Chondrocyte (in vitro differentiated cells): ENCODE measurements around the gene NEURL2. TPM values are rescaled to one million over a fixed set of nuclear protein-coding genes. Genes with fewer than 3 reads are reported as not detected.

Experiments used
- DNase-seq: peaks from one replicate; pipeline ENCODE4 v3.0.0; 2021; ENCODE audit warnings: mixed read lengths, low spot score
- H3K27ac Mint-ChIP-seq: one replicate; pipeline ENCODE4 v1.8.0; 2021; ENCODE audit warnings: mild to moderate bottlenecking, moderate library complexity, mixed read lengths; ENCODE audit not compliant: unreplicated experiment
- H3K27me3 Mint-ChIP-seq: 2 replicates; pipeline ENCODE4 v1.8.0; 2021; ENCODE audit warnings: low read depth, mixed read lengths
- H3K36me3 Mint-ChIP-seq: 2 replicates; pipeline ENCODE4 v1.8.0; 2021; ENCODE audit warnings: low read depth, mixed read lengths
- H3K4me1 Mint-ChIP-seq: 2 replicates; pipeline ENCODE4 v1.8.0; 2021; ENCODE audit warnings: low read depth, mild to moderate bottlenecking, mixed read lengths
- H3K4me3 Mint-ChIP-seq: one replicate; pipeline ENCODE4 v1.8.0; 2021; ENCODE audit warnings: mild to moderate bottlenecking, moderate library complexity, mixed read lengths; ENCODE audit not compliant: unreplicated experiment
- H3K9me3 Mint-ChIP-seq: 2 replicates; pipeline ENCODE4 v1.8.0; 2021; ENCODE audit warnings: low read depth, mixed read lengths
- total RNA-seq: library from RNA; stranded (reverse); gene quantifications from 3 replicates; pipeline ENCODE4 v1.2.1, GENCODE V29; 2021
- TF ChIP-seq, protein P1 (sequence below): fragments of 200-600 bp; sonication (generic); IDR thresholded peaks from 2 replicates; pipeline ENCODE4 v1.5.0; 2021; ENCODE audit warnings: antibody characterized with exemption, mild to moderate bottlenecking, moderate library complexity

The NEURL2 gene
- total RNA-seq, 1 donor from 2014 or later = 1.8 TPM

DNA sequence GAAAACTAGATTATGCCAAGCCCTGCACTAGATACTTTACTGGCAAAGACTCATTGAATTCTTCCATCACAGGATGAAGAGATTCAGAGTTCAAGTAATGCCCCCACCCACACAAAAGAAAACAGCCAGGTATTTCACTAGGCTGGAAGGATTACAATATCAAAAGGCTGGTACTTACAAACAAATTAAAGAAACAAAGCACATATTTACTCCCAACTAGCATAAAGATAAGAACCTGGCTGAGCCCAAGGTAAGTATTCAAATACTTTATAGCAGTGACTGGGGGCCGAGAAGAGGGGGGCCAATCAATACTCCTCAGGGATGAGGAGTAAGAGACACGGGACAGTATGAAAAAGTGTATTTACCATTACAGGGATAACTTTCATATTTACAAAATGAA lies 37.5 kb downstream of the NEURL2 start:
- H3K36me3 Mint-ChIP-seq = no peaks in the 10 kb centered on the region

GRCh38 chr20:45852326-45852725 lies 38.7 kb downstream of the NEURL2 start:
- Mint-ChIP-seq H3K9me3 (no peaks in the 10 kb centered on the region), H3K27ac (no peak overlapping the region), H3K36me3 (no peaks in the 10 kb centered on the region), H3K4me1 (peaks cover 14% of the 10 kb centered on the region), H3K27me3 (no peaks in the 10 kb centered on the region), H3K4me3 (no peak overlapping the region)
- DNase-seq = no peak
- TF ChIP-seq, protein P1, sequence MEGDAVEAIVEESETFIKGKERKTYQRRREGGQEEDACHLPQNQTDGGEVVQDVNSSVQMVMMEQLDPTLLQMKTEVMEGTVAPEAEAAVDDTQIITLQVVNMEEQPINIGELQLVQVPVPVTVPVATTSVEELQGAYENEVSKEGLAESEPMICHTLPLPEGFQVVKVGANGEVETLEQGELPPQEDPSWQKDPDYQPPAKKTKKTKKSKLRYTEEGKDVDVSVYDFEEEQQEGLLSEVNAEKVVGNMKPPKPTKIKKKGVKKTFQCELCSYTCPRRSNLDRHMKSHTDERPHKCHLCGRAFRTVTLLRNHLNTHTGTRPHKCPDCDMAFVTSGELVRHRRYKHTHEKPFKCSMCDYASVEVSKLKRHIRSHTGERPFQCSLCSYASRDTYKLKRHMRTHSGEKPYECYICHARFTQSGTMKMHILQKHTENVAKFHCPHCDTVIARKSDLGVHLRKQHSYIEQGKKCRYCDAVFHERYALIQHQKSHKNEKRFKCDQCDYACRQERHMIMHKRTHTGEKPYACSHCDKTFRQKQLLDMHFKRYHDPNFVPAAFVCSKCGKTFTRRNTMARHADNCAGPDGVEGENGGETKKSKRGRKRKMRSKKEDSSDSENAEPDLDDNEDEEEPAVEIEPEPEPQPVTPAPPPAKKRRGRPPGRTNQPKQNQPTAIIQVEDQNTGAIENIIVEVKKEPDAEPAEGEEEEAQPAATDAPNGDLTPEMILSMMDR = no peak

More for the DNA sequence above, 37.5 kb downstream of the NEURL2 start:
- DNase-seq = no peak
- TF ChIP-seq, protein P1 = no peak
- H3K4me1 Mint-ChIP-seq = peaks cover 24% of the 10 kb centered on the region
- H3K4me3 Mint-ChIP-seq = no peak overlapping the region
- H3K27ac Mint-ChIP-seq = no peak overlapping the region
- H3K9me3 Mint-ChIP-seq = no peaks in the 10 kb centered on the region
- no peaks in the 10 kb centered on the region for H3K27me3 Mint-ChIP-seq

DNA sequence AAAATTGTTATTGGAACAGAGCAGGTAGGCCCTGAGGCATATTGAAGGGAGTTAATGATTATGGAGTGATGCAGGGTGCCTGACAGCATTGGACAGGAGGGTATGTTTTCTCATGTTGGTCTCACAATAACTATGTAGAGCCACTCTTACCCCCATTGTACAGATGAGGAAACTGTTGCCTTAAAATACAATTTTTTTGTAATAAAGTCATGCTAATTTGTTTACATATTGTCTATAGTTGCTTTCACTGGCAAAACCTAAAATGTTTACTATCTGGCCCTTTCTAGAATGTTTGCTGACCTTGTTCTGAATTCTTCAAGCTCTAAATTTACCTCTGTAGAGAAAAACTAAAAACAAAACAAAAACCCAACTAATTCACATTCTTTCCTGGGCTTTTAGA lies 39.5 kb downstream of the NEURL2 start:
- TF ChIP-seq, protein P1 = no peak

DNA sequence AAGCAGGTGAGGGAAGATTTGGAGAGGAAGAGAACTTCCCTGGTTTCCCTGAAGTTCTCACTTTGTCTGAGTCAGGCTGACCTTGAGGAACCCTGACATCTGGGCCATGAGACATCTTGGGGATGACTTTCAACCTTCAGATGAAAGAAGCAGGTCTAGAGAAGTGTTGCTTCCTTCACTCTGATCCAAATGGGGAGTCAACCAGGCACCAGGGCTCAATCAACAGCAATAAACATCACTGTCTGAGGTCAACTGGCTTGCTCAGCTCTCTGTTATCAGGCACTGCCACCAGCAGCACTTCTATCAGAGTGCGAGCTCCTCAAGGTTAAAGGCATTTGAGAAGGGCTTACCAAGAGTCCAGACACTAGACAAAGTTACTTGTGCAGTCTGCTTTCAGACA lies 40.1 kb downstream of the NEURL2 start:
- no peak overlapping the region for H3K4me3 Mint-ChIP-seq
- TF ChIP-seq, protein P1 = no peak
- peaks cover 4% of the 10 kb centered on the region for H3K4me1 Mint-ChIP-seq
- no peak overlapping the region for H3K27ac Mint-ChIP-seq
- DNase-seq = no peak
- no peaks in the 10 kb centered on the region for H3K27me3 Mint-ChIP-seq
- no peaks in the 10 kb centered on the region for H3K36me3 Mint-ChIP-seq
- H3K9me3 Mint-ChIP-seq = no peaks in the 10 kb centered on the region

More for the DNA sequence above, 39.5 kb downstream of the NEURL2 start:
- Mint-ChIP-seq H3K4me1 (peaks cover 10% of the 10 kb centered on the region), H3K27ac (no peak overlapping the region), H3K4me3 (no peak overlapping the region), H3K9me3 (no peaks in the 10 kb centered on the region), H3K36me3 (no peaks in the 10 kb centered on the region), H3K27me3 (no peaks in the 10 kb centered on the region)
- no peak for DNase-seq

GRCh38 chr20:45850238-45850637 lies 40.8 kb downstream of the NEURL2 start:
- H3K27ac Mint-ChIP-seq = no peak overlapping the region
- no peaks in the 10 kb centered on the region for H3K9me3 Mint-ChIP-seq
- TF ChIP-seq, protein P1 = no peak
- peaks cover 2% of the 10 kb centered on the region for H3K4me1 Mint-ChIP-seq
- DNase-seq = no peak
- no peak overlapping the region for H3K4me3 Mint-ChIP-seq
- H3K36me3 Mint-ChIP-seq = no peaks in the 10 kb centered on the region
- H3K27me3 Mint-ChIP-seq = no peaks in the 10 kb centered on the region
